ENCODE measurements around the gene TRAFD1. TPM values are rescaled to one million over a fixed set of nuclear protein-coding genes. Genes with fewer than 3 reads are reported as not detected.
A peak's percentile ranks its signal among the peaks of the same experiment; 100 is the strongest.

TRAFD1 gene
- total and polyA plus RNA-seq, 2 of the 13 experiments (the other 11 are each of a cell fraction or from before 2014, with no cell fraction given), result 9.5 to 20.9 TPM

DNA sequence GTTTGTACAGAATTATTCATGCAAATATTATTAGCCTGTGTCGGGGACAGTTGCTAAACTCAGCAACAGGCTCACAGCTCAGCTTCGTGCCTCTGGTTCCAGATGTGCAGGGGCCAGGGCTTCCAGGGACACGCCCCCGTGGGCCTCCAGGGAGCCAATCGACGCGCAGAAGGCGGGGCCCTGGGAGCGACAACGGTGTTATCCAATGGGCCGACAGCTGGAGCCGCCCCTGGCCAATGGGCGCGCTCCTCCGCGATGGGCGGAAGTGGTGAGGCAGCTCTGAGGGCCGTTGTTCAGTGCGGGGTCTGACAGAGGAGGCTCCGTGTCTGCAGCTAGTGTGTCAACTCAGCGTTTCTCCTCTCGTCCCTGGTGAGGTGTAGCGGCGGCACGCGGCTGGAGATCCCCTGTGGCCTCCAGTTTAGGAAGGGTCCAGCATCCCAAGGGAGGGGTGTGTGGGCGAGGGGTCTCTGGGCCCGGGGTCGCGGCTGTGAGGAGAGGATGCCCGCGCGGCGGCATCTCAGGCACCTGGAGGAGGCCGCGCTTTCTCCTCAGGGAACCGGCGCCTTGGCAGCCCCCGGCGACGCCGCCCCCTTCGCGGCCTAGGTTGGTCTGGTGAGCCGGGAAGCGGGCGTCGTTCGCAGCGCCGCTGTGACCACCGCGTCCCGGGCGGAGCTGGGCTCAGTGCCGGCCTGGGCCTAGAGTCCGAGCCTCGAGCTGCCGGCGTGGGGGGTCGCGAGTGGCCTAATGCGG, at the start of gene TRAFD1 (continued):
- TF ChIP-seq, protein P1, sequence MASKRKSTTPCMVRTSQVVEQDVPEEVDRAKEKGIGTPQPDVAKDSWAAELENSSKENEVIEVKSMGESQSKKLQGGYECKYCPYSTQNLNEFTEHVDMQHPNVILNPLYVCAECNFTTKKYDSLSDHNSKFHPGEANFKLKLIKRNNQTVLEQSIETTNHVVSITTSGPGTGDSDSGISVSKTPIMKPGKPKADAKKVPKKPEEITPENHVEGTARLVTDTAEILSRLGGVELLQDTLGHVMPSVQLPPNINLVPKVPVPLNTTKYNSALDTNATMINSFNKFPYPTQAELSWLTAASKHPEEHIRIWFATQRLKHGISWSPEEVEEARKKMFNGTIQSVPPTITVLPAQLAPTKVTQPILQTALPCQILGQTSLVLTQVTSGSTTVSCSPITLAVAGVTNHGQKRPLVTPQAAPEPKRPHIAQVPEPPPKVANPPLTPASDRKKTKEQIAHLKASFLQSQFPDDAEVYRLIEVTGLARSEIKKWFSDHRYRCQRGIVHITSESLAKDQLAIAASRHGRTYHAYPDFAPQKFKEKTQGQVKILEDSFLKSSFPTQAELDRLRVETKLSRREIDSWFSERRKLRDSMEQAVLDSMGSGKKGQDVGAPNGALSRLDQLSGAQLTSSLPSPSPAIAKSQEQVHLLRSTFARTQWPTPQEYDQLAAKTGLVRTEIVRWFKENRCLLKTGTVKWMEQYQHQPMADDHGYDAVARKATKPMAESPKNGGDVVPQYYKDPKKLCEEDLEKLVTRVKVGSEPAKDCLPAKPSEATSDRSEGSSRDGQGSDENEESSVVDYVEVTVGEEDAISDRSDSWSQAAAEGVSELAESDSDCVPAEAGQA (IDR thresholded peaks at IDR 0.05; ENCODE audit: low read depth), result no peak
- TF ChIP-seq, protein P1 (CRISPR knock-in tag; IDR thresholded peaks at IDR 0.05; ENCODE audit: borderline replicate concordance), result no peak
- TF ChIP-seq ZNF333 (CRISPR knock-in tag; IDR thresholded peaks at IDR 0.05; ENCODE audit: borderline replicate concordance) (0 out of 2 replicates have a peak, but pooled peaks have one; percentile 27), DR1 (CRISPR knock-in tag; IDR thresholded peaks at IDR 0.05) (0 out of 2 replicates have a peak, but pooled peaks have one; percentile 50), HOXA7 (CRISPR knock-in tag; IDR thresholded peaks at IDR 0.05) (no peak), ZNF460 (CRISPR knock-in tag; IDR thresholded peaks at IDR 0.05; ENCODE audit: borderline replicate concordance) (no peak), GTF3A (CRISPR knock-in tag; conservative IDR thresholded peaks at IDR 0.05) (peak; percentile 63; the same call in 1 of the 2 replicates), AGO1 (IDR thresholded peaks at IDR 0.05; ENCODE audit: low read depth, low read length, poor library complexity, severe bottlenecking) (peak; percentile 61), ZNF44 (CRISPR knock-in tag; IDR thresholded peaks at IDR 0.05) (no peak), NCOA1 (CRISPR knock-in tag; IDR thresholded peaks at IDR 0.05) (no peak), KLF11 (CRISPR knock-in tag; IDR thresholded peaks at IDR 0.05) (no peak), PITX1 (CRISPR knock-in tag; IDR thresholded peaks at IDR 0.05) (peak; percentile 63; the same call in 1 of the 2 replicates), RCOR2 (CRISPR knock-in tag; IDR thresholded peaks at IDR 0.05) (no peak), ZNF253 (CRISPR knock-in tag; IDR thresholded peaks at IDR 0.05; ENCODE audit: borderline replicate concordance) (no peak), NR1H2 (CRISPR knock-in tag; IDR thresholded peaks at IDR 0.05; ENCODE audit: borderline replicate concordance, low read depth) (no peak), ZSCAN9 (CRISPR knock-in tag; IDR thresholded peaks at IDR 0.05; ENCODE audit: borderline replicate concordance) (no peak)
- TF ChIP-seq, protein P2, sequence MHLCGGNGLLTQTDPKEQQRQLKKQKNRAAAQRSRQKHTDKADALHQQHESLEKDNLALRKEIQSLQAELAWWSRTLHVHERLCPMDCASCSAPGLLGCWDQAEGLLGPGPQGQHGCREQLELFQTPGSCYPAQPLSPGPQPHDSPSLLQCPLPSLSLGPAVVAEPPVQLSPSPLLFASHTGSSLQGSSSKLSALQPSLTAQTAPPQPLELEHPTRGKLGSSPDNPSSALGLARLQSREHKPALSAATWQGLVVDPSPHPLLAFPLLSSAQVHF (CRISPR knock-in tag; IDR thresholded peaks at IDR 0.05), result no peak
- TF ChIP-seq, protein P3, sequence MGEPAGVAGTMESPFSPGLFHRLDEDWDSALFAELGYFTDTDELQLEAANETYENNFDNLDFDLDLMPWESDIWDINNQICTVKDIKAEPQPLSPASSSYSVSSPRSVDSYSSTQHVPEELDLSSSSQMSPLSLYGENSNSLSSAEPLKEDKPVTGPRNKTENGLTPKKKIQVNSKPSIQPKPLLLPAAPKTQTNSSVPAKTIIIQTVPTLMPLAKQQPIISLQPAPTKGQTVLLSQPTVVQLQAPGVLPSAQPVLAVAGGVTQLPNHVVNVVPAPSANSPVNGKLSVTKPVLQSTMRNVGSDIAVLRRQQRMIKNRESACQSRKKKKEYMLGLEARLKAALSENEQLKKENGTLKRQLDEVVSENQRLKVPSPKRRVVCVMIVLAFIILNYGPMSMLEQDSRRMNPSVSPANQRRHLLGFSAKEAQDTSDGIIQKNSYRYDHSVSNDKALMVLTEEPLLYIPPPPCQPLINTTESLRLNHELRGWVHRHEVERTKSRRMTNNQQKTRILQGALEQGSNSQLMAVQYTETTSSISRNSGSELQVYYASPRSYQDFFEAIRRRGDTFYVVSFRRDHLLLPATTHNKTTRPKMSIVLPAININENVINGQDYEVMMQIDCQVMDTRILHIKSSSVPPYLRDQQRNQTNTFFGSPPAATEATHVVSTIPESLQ (CRISPR knock-in tag; conservative IDR thresholded peaks at IDR 0.05), result no peak
